ENCODE results near the gene DYNLT2. TPM values are rescaled to one million over a fixed set of nuclear protein-coding genes. Genes with fewer than 3 reads are reported as not detected.
A peak's percentile ranks its signal among the peaks of the same experiment; 100 is the strongest.

DYNLT2 gene
- total and polyA plus RNA-seq, 7 donors = 0.73 to 2.8 (median 1.0) TPM

GRCh38 chr6:169783971-169784820 lies 32.8 kb upstream of the DYNLT2 start:
- 91 to 94% (median 91%) methylated on average over 23 of the region's 23 CpGs for WGBS, 3 donors
- Histone ChIP-seq H3K9me3 (no peaks in the 10 kb centered on the region), H3K27ac (no peak overlapping the region), H3K4me1 (no peaks in the 10 kb centered on the region), H3K36me3 (ENCODE audit: insufficient read depth in 1 of 2, low read depth in 1 of 2) (peaks cover 0 to 31% of the 10 kb centered on the region in 2 donors), H3K4me3 (no peak overlapping the region), H3K27me3 (ENCODE audit: insufficient read depth in 3 of 3, low read length in 2 of 3) (no peaks in the 10 kb centered on the region)
- no peak for ATAC-seq
- TF ChIP-seq CTCF (IDR thresholded peaks at IDR 0.05) = no peak
- DNase-seq = no peak
- intact Hi-C loops (cut with DNase I) = no loop called here

- Histone ChIP-seq H3K27me3 (ENCODE audit: insufficient read depth in 3 of 3, low read length in 2 of 3) (no peaks in the 10 kb centered on the region), H3K9me3 (no peaks in the 10 kb centered on the region), H3K4me1 (no peaks in the 10 kb centered on the region), H3K36me3 (ENCODE audit: insufficient read depth in 1 of 2, low read depth in 1 of 2) (peaks cover 0 to 38% of the 10 kb centered on the region in 2 donors), H3K27ac (no peak overlapping the region), H3K4me3 (no peak overlapping the region)
- no peak for TF ChIP-seq CTCF (IDR thresholded peaks at IDR 0.05)
- intact Hi-C loops (cut with DNase I) = no loop called here
- 74 to 89% (median 80%) methylated on average over 9 of the region's 9 CpGs for WGBS, 3 donors
- ATAC-seq (peak in 1 of 4 donors; percentile 41), DNase-seq (no peak)
These were observed 32.0 kb upstream of the DYNLT2 start for GRCh38 chr6:169783401-169783800.

- WGBS, 3 donors = 91 to 95% (median 93%) methylated on average over 8 of the region's 8 CpGs
- intact Hi-C loops (cut with DNase I) = no loop called here
- Histone ChIP-seq H3K9me3 (no peaks in the 10 kb centered on the region), H3K27me3 (ENCODE audit: insufficient read depth in 3 of 3, low read length in 2 of 3) (no peaks in the 10 kb centered on the region), H3K4me1 (no peaks in the 10 kb centered on the region), H3K27ac (no peak overlapping the region), H3K36me3 (ENCODE audit: insufficient read depth in 1 of 2, low read depth in 1 of 2) (peaks cover 0 to 41% of the 10 kb centered on the region in 2 donors), H3K4me3 (no peak overlapping the region)
- ATAC-seq = no peak
- DNase-seq = no peak
- TF ChIP-seq CTCF (IDR thresholded peaks at IDR 0.05) = no peak
These were observed 31.6 kb upstream of the DYNLT2 start for GRCh38 chr6:169782966-169783365.

- H3K36me3 ChIP-seq (ENCODE audit: insufficient read depth in 1 of 2, low read depth in 1 of 2) = peaks cover 2 to 64% of the 10 kb centered on the region in 2 donors
- intact Hi-C loops (cut with DNase I) = no loop called here
- H3K9me3 ChIP-seq = no peaks in the 10 kb centered on the region
- no peaks in the 10 kb centered on the region for H3K4me1 ChIP-seq
- 83 to 85% (median 83%) methylated on average over 11 of the region's 11 CpGs for WGBS, 3 donors
- H3K4me3 ChIP-seq = no peak overlapping the region
- H3K27ac ChIP-seq = no peak overlapping the region
- DNase-seq = no peak
- H3K27me3 ChIP-seq (ENCODE audit: insufficient read depth in 3 of 3, low read length in 2 of 3) = no peaks in the 10 kb centered on the region
- ATAC-seq = peak in 1 of 4 donors; percentile 22
- no peak for TF ChIP-seq CTCF (IDR thresholded peaks at IDR 0.05)
These were observed 29.3 kb upstream of the DYNLT2 start for GRCh38 chr6:169780571-169781091.
